HepG2 (cell line): ENCODE results near the gene COQ9. TPM values are rescaled to one million over a fixed set of nuclear protein-coding genes. Genes with fewer than 3 reads are reported as not detected.

Source experiments
- ATAC-seq: fragments of 200-7000 bp; cut with Tn5 transposase; 3 replicates; pipeline ENCODE4 v1.9.1; 2020; ENCODE audit warnings: mild to moderate bottlenecking, moderate library complexity
- BruUV-seq: library from RNA; stranded (reverse); fragments of 400-500 nt; replicated peaks from 2 replicates; lab custom pipeline; 2021; lab: Mats Ljungman, UMichigan
- CTCF ChIA-PET: fragments of 300-600 bp; formaldehyde crosslinking; extraction: SDS; loops from one replicate; lab custom pipeline; 2021; ENCODE audit warnings: low total read pairs, inconsistent platforms, low intra/inter-chr PET ratio; lab: Yijun Ruan, JAX
- POLR2A ChIA-PET: fragments of 350-600 bp; sonication (Branson Sonifier 250); formaldehyde crosslinking; loops from one replicate; lab custom pipeline; 2020; ENCODE audit warnings: antibody characterized with exemption, inconsistent platforms; lab: Yijun Ruan, JAX
- DNase-seq: peaks from one replicate; pipeline ENCODE4 v3.0.0-alpha.2; 2015; ENCODE audit warnings: low spot score
- FAIRE-seq: peaks from 3 replicates; lab custom pipeline; 2011; peaks lifted over from hg19 to GRCh38; lab: Jason Lieb, UNC
- H2AFZ ChIP-seq: one replicate; pipeline ENCODE4 v1.6.1; 2011; ENCODE audit warnings: low read length, inconsistent platforms
- H3K27ac ChIP-seq: fragments of 300-600 bp; 3 replicates; pipeline ENCODE4 v1.8.0; 2011; ENCODE audit warnings: mixed run types, mild to moderate bottlenecking, mixed read lengths, low read length, inconsistent platforms; ENCODE audit not compliant: insufficient read depth; ENCODE audit errors: extremely low read length
- H3K27me3 ChIP-seq, 2 experiments: fragments of 200-600 bp in 1 of 2; 2 replicates in 1 of 2; 3 replicates in 1 of 2; pipeline versions ENCODE4 v1.6.0 to v1.8.0; 2011; ENCODE audit warnings: low read length in 2 of 2, mild to moderate bottlenecking in 2 of 2, moderate library complexity in 2 of 2, inconsistent platforms in 1 of 2; ENCODE audit not compliant: insufficient read depth in 2 of 2, control insufficient read depth in 1 of 2
- H3K36me3 ChIP-seq, 2 experiments: fragments of 200-600 bp in 1 of 2; replicated peaks in 1 of 2; 2 replicates in 1 of 2; 3 replicates in 1 of 2; pipeline versions ENCODE4 v1.5.1 to v1.8.0; 2011; ENCODE audit warnings: low read length in 2 of 2, inconsistent platforms in 1 of 2; ENCODE audit not compliant: insufficient read depth in 2 of 2, control insufficient read depth in 1 of 2
- H3K4me1 ChIP-seq: 2 replicates; pipeline ENCODE4 v1.5.1; 2012; ENCODE audit warnings: low read length, inconsistent platforms; ENCODE audit not compliant: insufficient read depth
- H3K4me2 ChIP-seq: 2 replicates; pipeline ENCODE4 v1.6.0; 2011; ENCODE audit warnings: low read depth, low read length, inconsistent platforms
- H3K4me3 ChIP-seq, 3 experiments: fragments of 200-600 bp in 1 of 3; sonication (generic), shearing (Covaris generic) in 1 of 3; replicated peaks in 1 of 3; 2 replicates each; pipeline ENCODE4 v1.5.1; 2011 to 2016; ENCODE audit warnings: low read length in 3 of 3, inconsistent platforms in 2 of 3, low read depth in 2 of 3, mild to moderate bottlenecking in 2 of 3, control low read depth in 1 of 3, mixed read lengths in 1 of 3; ENCODE audit not compliant: insufficient read depth in 1 of 3
- H3K79me2 ChIP-seq: one replicate; pipeline ENCODE4 v1.6.1; 2011; ENCODE audit warnings: low read length, inconsistent platforms; ENCODE audit not compliant: insufficient read depth
- H3K9ac ChIP-seq: 2 replicates; pipeline ENCODE4 v1.6.0; 2011; ENCODE audit warnings: mild to moderate bottlenecking, low read depth, low read length, inconsistent platforms; ENCODE audit not compliant: insufficient read depth
- H3K9me3 ChIP-seq: 2 replicates; pipeline ENCODE4 v1.5.1; 2012; ENCODE audit warnings: mild to moderate bottlenecking, low read length
- H4K20me1 ChIP-seq: 2 replicates; pipeline ENCODE4 v1.6.0; 2011; ENCODE audit warnings: inconsistent platforms, mild to moderate bottlenecking, low read length, moderate library complexity; ENCODE audit not compliant: insufficient read depth
- CHD4 ChIP-seq: fragments of 200-600 bp; sonication (generic); IDR thresholded peaks from 2 replicates; pipeline ENCODE4 v1.7.0; 2017; ENCODE audit warnings: mild to moderate bottlenecking, low read length, borderline replicate concordance
- FOXC1 ChIP-seq: sonication (generic); formaldehyde crosslinking; IDR thresholded peaks from 2 replicates; pipeline ENCODE4 v1.8.0; 2022; ENCODE audit warnings: mild to moderate bottlenecking, missing genetic modification reagents, borderline replicate concordance
- KDM2A ChIP-seq: sonication (generic); formaldehyde crosslinking; IDR thresholded peaks from 2 replicates; pipeline ENCODE4 v1.4.0; 2020; ENCODE audit warnings: low read depth, missing genetic modification reagents, borderline replicate concordance
- MEIS1 ChIP-seq: sonication (generic); formaldehyde crosslinking; IDR thresholded peaks from 2 replicates; pipeline ENCODE4 v1.9.0; 2021; ENCODE audit warnings: mild to moderate bottlenecking, missing genetic modification reagents, moderate library complexity, borderline replicate concordance
- SSRP1 ChIP-seq: IDR thresholded peaks from 2 replicates; pipeline ENCODE4 v1.6.1; 2016; ENCODE audit warnings: control low read depth
- SUZ12 ChIP-seq: fragments of 150-350 bp; IDR thresholded peaks from 2 replicates; pipeline ENCODE4 v1.6.1; 2014; ENCODE audit warnings: low read depth, low read length
- TCF7 ChIP-seq: sonication (generic); IDR thresholded peaks from 2 replicates; pipeline ENCODE4 v1.6.1; 2016; ENCODE audit warnings: antibody characterized with exemption, low read depth
- ZC3H4 ChIP-seq: sonication (generic); formaldehyde crosslinking; IDR thresholded peaks from 2 replicates; pipeline ENCODE4 v1.4.0; 2020; ENCODE audit warnings: missing genetic modification reagents, borderline replicate concordance
- ZNF367 ChIP-seq: sonication (generic); formaldehyde crosslinking; IDR thresholded peaks from 2 replicates; pipeline ENCODE4 v1.4.0; 2020; ENCODE audit warnings: missing genetic modification reagents, borderline replicate concordance
- ZNF484 ChIP-seq: sonication (generic); formaldehyde crosslinking; IDR thresholded peaks from 2 replicates; pipeline ENCODE4 v1.5.1; 2020; ENCODE audit warnings: mild to moderate bottlenecking, low read depth, missing genetic modification reagents, borderline replicate concordance
- WGBS: methylation state at CpG from one replicate; pipeline ENCODE4 v1.1.6; 2017; ENCODE audit warnings: low lambda C conversion rate; 5-methylcytosine and 5-hydroxymethylcytosine counted together
- in situ Hi-C: cut with HindIII; loops from 2 replicates; pipeline ENCODE4 v1.10.0; 2017; ENCODE audit warnings: low pct_unique_long_range_greater_than_20kb; ENCODE audit not compliant: extremely low pct_ligation_motif_present
- intact Hi-C: fragments of 100-400 bp; cut with micrococcal nuclease; formaldehyde crosslinking; loops from one replicate; pipeline ENCODE4 v1.10.0; 2022; ENCODE audit not compliant: unreplicated experiment
- polyA plus RNA-seq, 8 experiments: library from polyadenylated mRNA; depleted of rRNA in 3 of 8; stranded (reverse) in 7 of 8; unstranded in 1 of 8; fragments of >200 nt; fragmentation: Illumina TruSeq in 4 of 8; extraction: Trizol in 4 of 8; gene quantifications; 2 replicates each; pipeline versions ENCODE4 v1.2.1 to v1.2.3, GENCODE V29; 2011 to 2016; ENCODE audit warnings: low read depth in 4 of 8, missing spikeins in 1 of 8, mixed read lengths in 1 of 8; ENCODE audit not compliant: insufficient read depth in 1 of 8
- total RNA-seq, 5 experiments: library from RNA; depleted of rRNA; stranded (reverse); fragments of >200 nt; fragmentation: Illumina TruSeq; extraction: Trizol; gene quantifications; 2 replicates each; pipeline ENCODE4 v1.2.3, GENCODE V29; 2016; ENCODE audit warnings: low read depth in 1 of 5
- TF ChIP-seq, protein P1 (sequence below): sonication (generic); formaldehyde crosslinking; IDR thresholded peaks from 2 replicates; pipeline ENCODE4 v1.5.0; 2020; ENCODE audit warnings: mild to moderate bottlenecking, low read depth, missing genetic modification reagents, borderline replicate concordance
- TF ChIP-seq, protein P2 (sequence below): sonication (generic); formaldehyde crosslinking; IDR thresholded peaks from 2 replicates; pipeline ENCODE4 v1.4.0; 2020; ENCODE audit warnings: missing genetic modification reagents, mild to moderate bottlenecking, borderline replicate concordance
- TF ChIP-seq, protein P3 (sequence below): sonication (generic); formaldehyde crosslinking; IDR thresholded peaks from 2 replicates; pipeline ENCODE4 v1.5.0; 2020; ENCODE audit warnings: missing genetic modification reagents
- TF ChIP-seq, protein P4 (sequence below): sonication (generic); formaldehyde crosslinking; IDR thresholded peaks from 2 replicates; pipeline ENCODE4 v1.8.1; 2023; ENCODE audit warnings: mild to moderate bottlenecking, missing genetic modification reagents
- TF ChIP-seq, protein P5 (sequence below): sonication (generic); formaldehyde crosslinking; IDR thresholded peaks from 2 replicates; pipeline ENCODE4 v1.8.0; 2022; ENCODE audit warnings: low read depth, missing genetic modification reagents

COQ9 gene
- total and polyA plus RNA-seq, 2 of the 13 experiments (the other 11 are each of a cell fraction or from before 2014, with no cell fraction given) = 57.5 to 108 TPM

DNA sequence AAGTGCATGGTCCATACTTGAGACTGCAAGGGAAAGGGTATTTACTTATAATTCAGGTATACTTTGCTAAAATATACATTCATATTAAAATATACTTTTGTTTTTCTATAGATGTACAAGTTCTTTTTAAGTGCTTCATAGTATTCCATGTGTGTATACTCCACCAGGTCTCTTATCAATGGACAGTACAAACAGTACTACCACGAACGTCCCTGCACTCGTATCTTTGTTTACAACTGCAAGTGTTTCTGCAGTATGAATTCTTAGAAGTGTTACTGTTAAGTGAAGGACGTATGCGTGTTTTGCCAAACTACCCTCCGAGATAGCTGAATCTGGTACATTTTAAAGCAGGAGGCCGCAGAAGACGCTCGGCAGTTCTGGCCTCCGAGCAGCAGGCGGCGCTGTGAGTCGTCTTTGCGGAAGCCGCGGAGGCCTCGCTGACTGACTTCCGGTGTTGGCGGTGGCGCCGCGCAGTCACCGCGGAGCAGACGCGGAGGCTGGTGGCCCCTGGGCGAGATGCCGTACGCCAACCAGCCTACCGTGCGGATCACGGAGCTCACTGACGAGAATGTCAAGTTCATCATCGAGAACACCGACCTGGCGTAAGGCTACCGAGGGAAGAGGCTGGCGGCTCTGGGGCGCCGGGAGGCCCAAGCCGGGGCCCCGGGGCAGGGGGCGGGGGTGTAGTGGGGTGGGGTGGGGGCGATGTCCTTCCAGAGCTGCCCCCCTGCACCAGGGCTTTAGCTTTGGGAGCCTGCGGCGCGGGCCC, 15.1 kb downstream of the COQ9 start, which contains the start of gene POLR2C:
Gene POLR2C, plus strand, starts transcription at position 471 of the 769 bp plus-strand sequence. Its CDS starts 46 bp downstream, at position 517.
- BruUV-seq = no TSS peak
- 3% methylated on average over 28 of the region's 47 CpGs for WGBS
- Histone ChIP-seq H3K27ac (peak within 1 kb of the TSS; percentile 63), H2AFZ (no peak within 1 kb of the TSS), H3K79me2 (peaks cover 34% of the 10 kb centered on the region), H3K27me3 (no peaks in the 10 kb centered on the region; a peak in 1 of 5 replicates), H3K9ac (peak within 1 kb of the TSS; percentile 94), H3K4me2 (peak within 1 kb of the TSS; percentile 95), H3K36me3 (peaks cover 34 to 65% of the 10 kb centered on the region in 2 experiments), H4K20me1 (no peaks in the 10 kb centered on the region), H3K4me3 (peak within 1 kb of the TSS; percentile 94 to 100 (median 99)), H3K4me1 (peaks cover 33% of the 10 kb centered on the region), H3K9me3 (no peaks in the 10 kb centered on the region)
- DNase-seq (peak; percentile 80), ATAC-seq (peak; percentile 97), FAIRE-seq (peak; percentile 86)
- intact Hi-C loops = loop anchor here (1.0 kb wide), 1 partner anchor 57 kb away; no protein-coding TSS in a partner anchor
- ChIA-PET CTCF (interaction anchor here (0.7 to 4.6 kb wide), 4 partner anchors 10 to 57 kb away, joined by 3 to 37 read pairs (median 4); no protein-coding TSS in a partner anchor), POLR2A (interaction anchor here (0.7 to 3.7 kb wide), 18 partner anchors 10 to 273 kb away, joined by 3 to 52 read pairs (median 4); partner anchors contain the start of genes CIAPIN1, COQ9, DOK4 and KATNB1)
- in situ Hi-C loops = no loop called here
- TF ChIP-seq, protein P1, sequence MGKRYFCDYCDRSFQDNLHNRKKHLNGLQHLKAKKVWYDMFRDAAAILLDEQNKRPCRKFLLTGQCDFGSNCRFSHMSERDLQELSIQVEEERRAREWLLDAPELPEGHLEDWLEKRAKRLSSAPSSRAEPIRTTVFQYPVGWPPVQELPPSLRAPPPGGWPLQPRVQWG (CRISPR knock-in tag) = no peak
- TF ChIP-seq SUZ12 (no peak), MEIS1 (CRISPR knock-in tag) (no peak), ZNF484 (CRISPR knock-in tag) (no peak), CHD4 (no peak), FOXC1 (CRISPR knock-in tag) (peak; percentile 76; the same call in 1 of the 2 replicates), SSRP1 (CRISPR knock-in tag) (no peak), ZC3H4 (CRISPR knock-in tag) (no peak), KDM2A (peak; percentile 100), ZNF367 (no peak), TCF7 (no peak)
- TF ChIP-seq, protein P2, sequence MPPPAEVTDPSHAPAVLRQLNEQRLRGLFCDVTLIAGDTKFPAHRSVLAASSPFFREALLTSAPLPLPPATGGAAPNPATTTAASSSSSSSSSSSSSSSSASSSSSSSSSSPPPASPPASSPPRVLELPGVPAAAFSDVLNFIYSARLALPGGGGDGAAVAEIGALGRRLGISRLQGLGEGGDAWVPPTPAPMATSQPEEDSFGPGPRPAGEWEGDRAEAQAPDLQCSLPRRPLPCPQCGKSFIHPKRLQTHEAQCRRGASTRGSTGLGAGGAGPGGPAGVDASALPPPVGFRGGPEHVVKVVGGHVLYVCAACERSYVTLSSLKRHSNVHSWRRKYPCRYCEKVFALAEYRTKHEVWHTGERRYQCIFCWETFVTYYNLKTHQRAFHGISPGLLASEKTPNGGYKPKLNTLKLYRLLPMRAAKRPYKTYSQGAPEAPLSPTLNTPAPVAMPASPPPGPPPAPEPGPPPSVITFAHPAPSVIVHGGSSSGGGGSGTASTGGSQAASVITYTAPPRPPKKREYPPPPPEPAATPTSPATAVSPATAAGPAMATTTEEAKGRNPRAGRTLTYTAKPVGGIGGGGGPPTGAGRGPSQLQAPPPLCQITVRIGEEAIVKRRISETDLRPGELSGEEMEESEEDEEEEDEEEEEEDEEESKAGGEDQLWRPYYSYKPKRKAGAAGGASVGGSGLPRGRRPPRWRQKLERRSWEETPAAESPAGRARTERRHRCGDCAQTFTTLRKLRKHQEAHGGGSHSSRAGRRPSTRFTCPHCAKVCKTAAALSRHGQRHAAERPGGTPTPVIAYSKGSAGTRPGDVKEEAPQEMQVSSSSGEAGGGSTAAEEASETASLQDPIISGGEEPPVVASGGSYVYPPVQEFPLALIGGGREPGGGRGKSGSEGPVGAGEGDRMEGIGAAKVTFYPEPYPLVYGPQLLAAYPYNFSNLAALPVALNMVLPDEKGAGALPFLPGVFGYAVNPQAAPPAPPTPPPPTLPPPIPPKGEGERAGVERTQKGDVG (CRISPR knock-in tag) = peak; percentile 76; the same call in 1 of the 2 replicates
- TF ChIP-seq, protein P3, sequence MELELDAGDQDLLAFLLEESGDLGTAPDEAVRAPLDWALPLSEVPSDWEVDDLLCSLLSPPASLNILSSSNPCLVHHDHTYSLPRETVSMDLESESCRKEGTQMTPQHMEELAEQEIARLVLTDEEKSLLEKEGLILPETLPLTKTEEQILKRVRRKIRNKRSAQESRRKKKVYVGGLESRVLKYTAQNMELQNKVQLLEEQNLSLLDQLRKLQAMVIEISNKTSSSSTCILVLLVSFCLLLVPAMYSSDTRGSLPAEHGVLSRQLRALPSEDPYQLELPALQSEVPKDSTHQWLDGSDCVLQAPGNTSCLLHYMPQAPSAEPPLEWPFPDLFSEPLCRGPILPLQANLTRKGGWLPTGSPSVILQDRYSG (CRISPR knock-in tag) = peak; percentile 94; the same call in 1 of the 2 replicates
- TF ChIP-seq, protein P4, sequence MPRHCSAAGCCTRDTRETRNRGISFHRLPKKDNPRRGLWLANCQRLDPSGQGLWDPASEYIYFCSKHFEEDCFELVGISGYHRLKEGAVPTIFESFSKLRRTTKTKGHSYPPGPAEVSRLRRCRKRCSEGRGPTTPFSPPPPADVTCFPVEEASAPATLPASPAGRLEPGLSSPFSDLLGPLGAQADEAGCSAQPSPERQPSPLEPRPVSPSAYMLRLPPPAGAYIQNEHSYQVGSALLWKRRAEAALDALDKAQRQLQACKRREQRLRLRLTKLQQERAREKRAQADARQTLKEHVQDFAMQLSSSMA (CRISPR knock-in tag) = no peak
- TF ChIP-seq, protein P5, sequence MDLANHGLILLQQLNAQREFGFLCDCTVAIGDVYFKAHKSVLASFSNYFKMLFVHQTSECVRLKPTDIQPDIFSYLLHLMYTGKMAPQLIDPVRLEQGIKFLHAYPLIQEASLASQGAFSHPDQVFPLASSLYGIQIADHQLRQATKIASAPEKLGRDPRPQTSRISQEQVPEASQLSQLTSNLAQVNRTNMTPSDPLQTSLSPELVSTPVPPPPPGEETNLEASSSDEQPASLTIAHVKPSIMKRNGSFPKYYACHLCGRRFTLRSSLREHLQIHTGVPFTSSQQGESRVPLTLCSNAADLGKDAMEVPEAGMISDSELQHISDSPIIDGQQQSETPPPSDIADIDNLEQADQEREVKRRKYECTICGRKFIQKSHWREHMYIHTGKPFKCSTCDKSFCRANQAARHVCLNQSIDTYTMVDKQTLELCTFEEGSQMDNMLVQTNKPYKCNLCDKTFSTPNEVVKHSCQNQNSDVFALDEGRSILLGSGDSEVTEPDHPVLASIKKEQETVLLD (CRISPR knock-in tag) = peak; percentile 72; the same call in 1 of the 2 replicates
